ENCODE measurements around the gene USP34. TPM values are rescaled to one million over a fixed set of nuclear protein-coding genes. Genes with fewer than 3 reads are reported as not detected.

USP34 gene
- total RNA-seq, 1 experiment from 2014 or later, result 34.4 TPM

- no peak for DNase-seq (ENCODE audit: low read depth)
- in situ Hi-C loops (cut with HindIII; ENCODE audit: low pct_unique_long_range_greater_than_20kb, low sequenced_read_pairs), result no loop called here
Measured at GRCh38 chr2:61354543-61355197, 116.2 kb downstream of the USP34 start.

- in situ Hi-C loops (cut with HindIII; ENCODE audit: low pct_unique_long_range_greater_than_20kb, low sequenced_read_pairs), result no loop called here
- DNase-seq (ENCODE audit: low read depth), result no peak
Measured at GRCh38 chr2:61353909-61354308, 117.0 kb downstream of the USP34 start.

- no peak for DNase-seq (ENCODE audit: low read depth)
- in situ Hi-C loops (cut with HindIII; ENCODE audit: low pct_unique_long_range_greater_than_20kb, low sequenced_read_pairs), result no loop called here
Measured at GRCh38 chr2:61350777-61351176, 120.1 kb downstream of the USP34 start.

GRCh38 chr2:61343141-61343540 is 127.7 kb downstream of the USP34 start:
- DNase-seq (ENCODE audit: low read depth), result no peak
- in situ Hi-C loops (cut with HindIII; ENCODE audit: low pct_unique_long_range_greater_than_20kb, low sequenced_read_pairs), result no loop called here

- no peak for DNase-seq (ENCODE audit: low read depth)
- in situ Hi-C loops (cut with HindIII; ENCODE audit: low pct_unique_long_range_greater_than_20kb, low sequenced_read_pairs), result no loop called here
Measured at GRCh38 chr2:61340242-61340641, 130.6 kb downstream of the USP34 start.

GRCh38 chr2:61338447-61338846 is 132.4 kb downstream of the USP34 start:
- in situ Hi-C loops (cut with HindIII; ENCODE audit: low pct_unique_long_range_greater_than_20kb, low sequenced_read_pairs), result no loop called here
- DNase-seq (ENCODE audit: low read depth), result no peak

GRCh38 chr2:61335187-61335586 is 135.7 kb downstream of the USP34 start:
- DNase-seq (ENCODE audit: low read depth), result no peak
- in situ Hi-C loops (cut with HindIII; ENCODE audit: low pct_unique_long_range_greater_than_20kb, low sequenced_read_pairs), result no loop called here

GRCh38 chr2:61334466-61334865 is 136.4 kb downstream of the USP34 start:
- in situ Hi-C loops (cut with HindIII; ENCODE audit: low pct_unique_long_range_greater_than_20kb, low sequenced_read_pairs), result no loop called here
- DNase-seq (ENCODE audit: low read depth), result no peak

- DNase-seq (ENCODE audit: low read depth), result no peak
- in situ Hi-C loops (cut with HindIII; ENCODE audit: low pct_unique_long_range_greater_than_20kb, low sequenced_read_pairs), result no loop called here
Measured at GRCh38 chr2:61328707-61329251, 142.1 kb downstream of the USP34 start.

- DNase-seq (ENCODE audit: low read depth), result no peak
- in situ Hi-C loops (cut with HindIII; ENCODE audit: low pct_unique_long_range_greater_than_20kb, low sequenced_read_pairs), result no loop called here
Measured at GRCh38 chr2:61327173-61327572, 143.7 kb downstream of the USP34 start.

GRCh38 chr2:61326423-61326822 is 144.5 kb downstream of the USP34 start:
- no peak for DNase-seq (ENCODE audit: low read depth)
- in situ Hi-C loops (cut with HindIII; ENCODE audit: low pct_unique_long_range_greater_than_20kb, low sequenced_read_pairs), result no loop called here

- in situ Hi-C loops (cut with HindIII; ENCODE audit: low pct_unique_long_range_greater_than_20kb, low sequenced_read_pairs), result no loop called here
- DNase-seq (ENCODE audit: low read depth), result no peak
Measured at GRCh38 chr2:61320181-61320580, 150.7 kb downstream of the USP34 start.

GRCh38 chr2:61318553-61318952 is 152.3 kb downstream of the USP34 start:
- in situ Hi-C loops (cut with HindIII; ENCODE audit: low pct_unique_long_range_greater_than_20kb, low sequenced_read_pairs), result no loop called here
- DNase-seq (ENCODE audit: low read depth), result no peak

- no peak for DNase-seq (ENCODE audit: low read depth)
- in situ Hi-C loops (cut with HindIII; ENCODE audit: low pct_unique_long_range_greater_than_20kb, low sequenced_read_pairs), result no loop called here
Measured at GRCh38 chr2:61295981-61296380, 174.9 kb downstream of the USP34 start.

- no peak for DNase-seq (ENCODE audit: low read depth)
- in situ Hi-C loops (cut with HindIII; ENCODE audit: low pct_unique_long_range_greater_than_20kb, low sequenced_read_pairs), result no loop called here
Measured at GRCh38 chr2:61291851-61292575, 178.9 kb downstream of the USP34 start.

GRCh38 chr2:61288070-61288841 is 182.6 kb downstream of the USP34 start:
- in situ Hi-C loops (cut with HindIII; ENCODE audit: low pct_unique_long_range_greater_than_20kb, low sequenced_read_pairs), result no loop called here
- no peak for DNase-seq (ENCODE audit: low read depth)

- no peak for DNase-seq (ENCODE audit: low read depth)
- in situ Hi-C loops (cut with HindIII; ENCODE audit: low pct_unique_long_range_greater_than_20kb, low sequenced_read_pairs), result no loop called here
Measured at GRCh38 chr2:61287254-61287653, 183.6 kb downstream of the USP34 start.

GRCh38 chr2:61283443-61284160 is 187.3 kb downstream of the USP34 start:
- no peak for DNase-seq (ENCODE audit: low read depth)
- in situ Hi-C loops (cut with HindIII; ENCODE audit: low pct_unique_long_range_greater_than_20kb, low sequenced_read_pairs), result no loop called here

Measured in Caki2 (cell line).